Measurements from ENCODE around the gene MTMR3. TPM values are rescaled to one million over a fixed set of nuclear protein-coding genes. Genes with fewer than 3 reads are reported as not detected.

Gene MTMR3
- total RNA-seq, 1 experiment from 2014 or later: 26.8 TPM

- DNase-seq (ENCODE audit: low read depth, low spot score): no peak
- no peak for ATAC-seq
- H3K9me3 ChIP-seq (ENCODE audit: control insufficient read depth, insufficient read depth, low read depth, low read length): no peaks in the 10 kb centered on the region
- H3K36me3 ChIP-seq (ENCODE audit: control insufficient read depth, insufficient read depth, low read length): no peaks in the 10 kb centered on the region
- no peak overlapping the region for H3K4me3 ChIP-seq (ENCODE audit: low read depth in 2 of 2, low read length in 2 of 2)
- H3K27me3 ChIP-seq (ENCODE audit: control insufficient read depth, insufficient read depth, low read length): no peaks in the 10 kb centered on the region
- TF ChIP-seq CTCF (IDR thresholded peaks at IDR 0.05) (no peak), POLR2AphosphoS5 (IDR thresholded peaks at IDR 0.05; ENCODE audit: low read depth, low read length) (no peak), REST (IDR thresholded peaks at IDR 0.05; ENCODE audit: insufficient read depth in 1 of 2, low read depth in 2 of 2, low read length in 1 of 2) (no peak), SIN3A (IDR thresholded peaks at IDR 0.05; ENCODE audit: borderline replicate concordance, insufficient read depth, low read depth, low read length) (no peak), TCF7L2 (IDR thresholded peaks at IDR 0.05; ENCODE audit: low read depth, low read length) (no peak)
- in situ Hi-C loops (cut with HindIII; ENCODE audit: low pct_unique_long_range_greater_than_20kb, low sequenced_read_pairs) (no loop called here), intact Hi-C loops (cut with micrococcal nuclease; ENCODE audit: unreplicated experiment) (no loop called here)
- no TSS peak for BruUV-seq (replicated peaks)
- POLR2A ChIA-PET: interaction anchor here (0.6 kb wide), 1 partner anchor 19 kb away, joined by 4 read pairs; no protein-coding TSS in a partner anchor
- H3K27ac ChIP-seq (ENCODE audit: low read length): no peak overlapping the region
- peaks cover 3% of the 10 kb centered on the region; the same call in 1 of the 2 replicates for H3K4me1 ChIP-seq (ENCODE audit: control insufficient read depth, insufficient read depth, low read length)
- CTCF ChIA-PET: interaction anchor here (0.6 to 1.0 kb wide), 2 partner anchors 149 to 209 kb away, joined by 5 to 8 read pairs; no protein-coding TSS in a partner anchor
Measured at GRCh38 chr22:30046716-30047363, 163.9 kb downstream of the MTMR3 start.

- Histone ChIP-seq H3K4me3 (ENCODE audit: low read depth in 2 of 2, low read length in 2 of 2) (no peak overlapping the region), H3K9me3 (ENCODE audit: control insufficient read depth, insufficient read depth, low read depth, low read length) (no peaks in the 10 kb centered on the region), H3K36me3 (ENCODE audit: control insufficient read depth, insufficient read depth, low read length) (no peaks in the 10 kb centered on the region), H3K27me3 (ENCODE audit: control insufficient read depth, insufficient read depth, low read length) (no peaks in the 10 kb centered on the region), H3K27ac (ENCODE audit: low read length) (no peak overlapping the region), H3K4me1 (ENCODE audit: control insufficient read depth, insufficient read depth, low read length) (peaks cover 3% of the 10 kb centered on the region; the same call in 1 of the 2 replicates)
- DNase-seq (ENCODE audit: low read depth, low spot score) (no peak), ATAC-seq (no peak)
- intact Hi-C loops (cut with micrococcal nuclease; ENCODE audit: unreplicated experiment) (no loop called here), in situ Hi-C loops (cut with HindIII; ENCODE audit: low pct_unique_long_range_greater_than_20kb, low sequenced_read_pairs) (no loop called here)
- ChIA-PET CTCF (interaction anchor here (0.6 to 1.0 kb wide), 2 partner anchors 150 to 209 kb away, joined by 5 to 8 read pairs; no protein-coding TSS in a partner anchor), POLR2A (no interaction called here)
- no peak for TF ChIP-seq REST (IDR thresholded peaks at IDR 0.05; ENCODE audit: insufficient read depth in 1 of 2, low read depth in 2 of 2, low read length in 1 of 2)
- TF ChIP-seq CTCF (IDR thresholded peaks at IDR 0.05): no peak
- TF ChIP-seq POLR2AphosphoS5 (IDR thresholded peaks at IDR 0.05; ENCODE audit: low read depth, low read length): no peak
- TF ChIP-seq SIN3A (IDR thresholded peaks at IDR 0.05; ENCODE audit: borderline replicate concordance, insufficient read depth, low read depth, low read length): no peak
- TF ChIP-seq TCF7L2 (IDR thresholded peaks at IDR 0.05; ENCODE audit: low read depth, low read length): no peak
- no TSS peak for BruUV-seq (replicated peaks)
Measured at GRCh38 chr22:30047364-30047738, 164.4 kb downstream of the MTMR3 start.

Data from Panc1 (cell line).